IPS-11a (cell line): ENCODE results near the gene ABCF1.
A peak's percentile ranks its signal among the peaks of the same experiment; 100 is the strongest.
"Not testable (repeated sequence)": the region's sequence is repeated elsewhere in the genome, so short reads cannot be mapped to it uniquely, and the experiment has no call there.

Experiments used
- H3K4me3 ChIP-seq: one replicate; pipeline ENCODE4 v1.5.1; 2013; ENCODE audit warnings: low read depth, low read length, control low read depth

Gene ABCF1

GRCh38 chr6:30571075-30571761 is at the start of gene ABCF1:
Gene ABCF1 (plus strand): TSS chr6:30571442. CDS start chr6:30571488, 46 bp downstream.
- peak within 1 kb of the TSS; percentile 96 for H3K4me3 ChIP-seq

- H3K4me3 ChIP-seq = not testable (repeated sequence)
Measured at GRCh38 chr6:30521952-30522351, 49.3 kb upstream of the ABCF1 start.

GRCh38 chr6:30526444-30526843 is 44.8 kb upstream of the ABCF1 start:
- H3K4me3 ChIP-seq = not testable (repeated sequence)

GRCh38 chr6:30529349-30529875 is 41.8 kb upstream of the ABCF1 start:
- not testable (repeated sequence) for H3K4me3 ChIP-seq

- H3K4me3 ChIP-seq = no peak overlapping the region
Measured at GRCh38 chr6:30530014-30530413, 41.2 kb upstream of the ABCF1 start.

- no peak overlapping the region for H3K4me3 ChIP-seq
Measured at GRCh38 chr6:30533460-30534294, 37.6 kb upstream of the ABCF1 start.

- no peak overlapping the region for H3K4me3 ChIP-seq
Measured at GRCh38 chr6:30537931-30538330, 33.3 kb upstream of the ABCF1 start.

GRCh38 chr6:30541515-30542403 is 29.5 kb upstream of the ABCF1 start:
- peak overlapping the region; percentile 31 for H3K4me3 ChIP-seq

GRCh38 chr6:30542404-30542725 is 28.9 kb upstream of the ABCF1 start:
- no peak overlapping the region for H3K4me3 ChIP-seq

GRCh38 chr6:30542915-30543314 is 28.3 kb upstream of the ABCF1 start:
- H3K4me3 ChIP-seq = no peak overlapping the region

- H3K4me3 ChIP-seq = no peak overlapping the region
Measured at GRCh38 chr6:30543821-30544220, 27.4 kb upstream of the ABCF1 start.

GRCh38 chr6:30544666-30545272 is 26.5 kb upstream of the ABCF1 start:
- no peak overlapping the region for H3K4me3 ChIP-seq

- H3K4me3 ChIP-seq = no peak overlapping the region
Measured at GRCh38 chr6:30547454-30547853, 23.8 kb upstream of the ABCF1 start.

- no peak overlapping the region for H3K4me3 ChIP-seq
Measured at GRCh38 chr6:30548375-30548774, 22.9 kb upstream of the ABCF1 start.

GRCh38 chr6:30554404-30554803 is 16.8 kb upstream of the ABCF1 start:
- no peak overlapping the region for H3K4me3 ChIP-seq

- H3K4me3 ChIP-seq = peak overlapping the region; percentile 89
Measured at GRCh38 chr6:30554962-30555815, 16.1 kb upstream of the ABCF1 start.

GRCh38 chr6:30555816-30556065 is 15.5 kb upstream of the ABCF1 start:
- H3K4me3 ChIP-seq = peak overlapping the region; percentile 89

- H3K4me3 ChIP-seq = peak within 1 kb of the TSS; percentile 89
Measured at GRCh38 chr6:30556066-30556905, 15.0 kb upstream of the ABCF1 start, which contains the start of gene GNL1. Gene GNL1 (minus strand): TSS chr6:30556489. CDS start chr6:30556203, 286 bp downstream.
